T-helper 1 cell (primary cell): ENCODE measurements around the gene ACOT9.
A peak's percentile ranks its signal among the peaks of the same experiment; 100 is the strongest.
"Not testable (repeated sequence)": the region's sequence is repeated elsewhere in the genome, so short reads cannot be mapped to it uniquely, and the experiment has no call there.

Experiments
- DNase-seq, 5 donors: peaks; one replicate each; pipeline ENCODE4 v3.0.0-alpha.2; 2012 to 2020
- total RNA-seq, 4 donors: gene quantifications; one replicate each; lab custom pipeline; 2026; lab: John Stamatoyannopoulos, UW

ACOT9 gene
- total RNA-seq: 28.2 to 48.7 (median 42.2) reads per million in 4 donors

- DNase-seq: peak; percentile 51 to 85 (median 53)
Observed at GRCh38 chrX:23742697-23743622, at the start of gene ACOT9. Gene ACOT9 (minus strand): TSS chrX:23743276. CDS start chrX:23743144, 132 bp downstream.

DNA sequence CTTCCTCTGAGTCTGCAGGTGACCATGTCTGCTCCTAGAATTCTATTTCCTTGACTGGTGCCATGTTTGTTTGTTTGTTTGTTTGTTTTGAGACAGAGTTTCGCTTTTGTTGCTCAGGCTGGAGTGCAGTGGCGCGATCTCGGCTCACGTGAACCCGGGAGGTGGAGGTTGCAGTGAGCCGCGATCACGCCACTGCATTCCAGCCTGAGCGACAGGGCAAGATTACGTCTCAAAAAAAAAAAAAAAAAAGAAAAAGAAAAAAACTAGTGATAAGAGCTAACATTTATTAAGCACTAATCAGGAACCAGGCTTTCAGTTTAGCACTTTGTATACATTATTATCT, 47.0 kb upstream of the ACOT9 start:
- DNase-seq: no peak

DNA sequence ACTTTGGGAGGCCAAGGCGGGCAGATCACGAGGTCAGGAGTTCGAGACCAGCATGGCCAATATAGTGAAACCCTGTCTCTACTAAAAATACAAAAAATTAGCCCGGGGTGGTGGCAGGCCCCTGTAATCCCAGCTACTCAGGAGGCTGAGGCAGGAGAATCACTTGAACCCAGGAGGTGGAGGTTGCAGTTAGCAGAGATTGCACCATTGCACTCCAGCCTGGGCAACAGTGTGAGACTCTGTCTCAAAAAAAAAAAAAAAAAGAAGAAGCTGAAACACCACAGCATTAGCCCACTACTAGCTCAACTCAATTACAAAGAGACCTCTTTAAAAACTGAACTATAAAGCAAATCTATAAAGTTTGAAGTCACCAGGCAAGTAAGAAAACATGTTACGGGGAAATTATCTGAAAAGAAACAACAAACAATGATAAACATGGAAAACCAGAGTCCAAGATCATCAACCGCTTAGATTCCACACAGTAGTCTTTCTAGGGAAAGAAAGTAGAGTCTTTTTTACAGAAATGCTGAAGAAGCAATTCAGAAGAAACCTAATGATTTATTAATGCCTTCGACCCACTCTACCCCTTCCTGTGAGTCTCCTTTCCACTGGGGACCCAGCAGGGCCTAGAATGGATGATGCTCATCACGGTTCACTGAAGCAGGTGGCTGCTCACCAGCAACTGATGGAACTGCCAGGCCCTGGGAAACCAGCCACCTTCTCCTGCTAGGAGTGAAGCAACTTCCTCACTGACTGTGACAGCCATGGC, 46.5 kb upstream of the ACOT9 start:
- no peak for DNase-seq

DNA sequence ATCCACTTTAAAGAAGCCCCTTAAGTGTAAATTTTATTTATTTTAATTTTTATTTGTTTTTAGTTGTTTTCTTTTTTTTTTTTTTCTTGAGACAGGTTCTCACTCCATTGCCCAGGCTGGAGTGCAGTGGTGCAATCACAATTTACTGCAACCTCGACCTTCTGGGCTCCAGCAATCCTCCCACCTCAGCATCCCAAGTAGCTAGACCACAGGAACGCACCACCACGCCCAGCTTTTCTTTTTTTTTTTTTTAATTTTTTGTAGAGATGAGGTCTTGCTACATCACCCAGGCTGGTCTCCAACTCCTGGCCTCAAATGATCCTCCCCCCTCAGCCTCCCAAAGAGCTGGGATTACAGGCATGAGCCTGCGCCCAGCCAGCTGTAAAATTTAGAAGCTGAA, 45.9 kb upstream of the ACOT9 start:
- no peak for DNase-seq

DNA sequence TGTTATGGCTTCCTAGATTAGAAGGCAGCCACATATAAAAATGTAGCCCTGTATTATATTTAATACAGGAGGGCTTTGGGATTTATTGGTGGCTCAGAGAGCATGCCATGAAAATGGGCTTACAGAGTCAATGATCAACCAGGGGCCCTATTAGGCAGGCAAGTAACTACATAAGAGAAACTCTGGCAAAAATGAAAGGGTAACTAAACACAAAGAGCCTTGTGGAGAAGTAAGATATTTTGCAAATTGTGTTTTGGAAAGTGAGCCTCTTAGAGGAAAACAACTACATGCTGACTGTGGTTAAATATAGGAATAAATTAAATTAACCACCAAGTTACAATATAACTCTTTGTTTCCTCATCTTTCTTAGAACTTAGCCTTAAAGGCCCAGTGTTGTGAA, 45.4 kb upstream of the ACOT9 start:
- DNase-seq: no peak

GRCh38 chrX:23787745-23788118, 44.7 kb upstream of the ACOT9 start:
- no peak for DNase-seq

DNA sequence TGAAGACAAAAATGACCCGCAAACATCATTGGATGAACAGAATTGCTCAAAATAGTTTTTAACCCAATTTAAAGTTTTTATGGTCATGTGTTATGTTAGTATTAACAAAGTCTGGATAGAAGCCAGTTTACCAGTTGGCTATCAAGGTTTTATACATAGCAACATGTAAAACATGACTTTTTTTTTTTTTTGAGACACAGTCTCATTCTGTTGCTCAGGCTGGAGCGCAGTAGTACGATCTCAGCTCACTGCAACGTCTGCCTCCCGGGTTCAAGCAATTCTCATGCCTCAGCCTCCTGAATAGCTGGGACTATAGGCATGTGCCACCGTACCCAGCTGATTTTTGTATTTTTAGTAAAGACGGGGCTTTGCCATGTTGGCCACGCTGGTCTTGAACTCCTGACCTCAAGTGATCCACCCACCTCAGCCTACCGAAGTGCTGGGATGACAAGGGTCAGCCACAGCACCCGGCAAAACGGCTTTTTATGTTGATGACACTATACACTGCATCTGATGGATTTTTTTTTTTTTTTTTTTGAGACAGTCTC, 43.3 kb upstream of the ACOT9 start:
- DNase-seq: no peak

DNA sequence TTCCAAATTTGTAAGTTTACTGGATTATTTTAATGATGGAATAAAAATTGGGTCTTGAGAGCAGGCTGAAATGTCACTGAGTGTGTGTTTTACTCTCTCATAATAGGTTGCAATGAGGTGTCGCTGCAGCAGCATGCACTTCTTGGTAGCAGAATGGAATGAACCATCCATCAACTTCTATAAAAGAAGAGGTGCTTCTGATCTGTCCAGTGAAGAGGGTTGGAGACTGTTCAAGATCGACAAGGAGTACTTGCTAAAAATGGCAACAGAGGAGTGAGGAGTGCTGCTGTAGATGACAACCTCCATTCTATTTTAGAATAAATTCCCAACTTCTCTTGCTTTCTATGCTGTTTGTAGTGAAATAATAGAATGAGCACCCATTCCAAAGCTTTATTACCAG, 42.5 kb upstream of the ACOT9 start:
- no peak for DNase-seq

- DNase-seq: peak in 1 of 5 donors; percentile 57
Observed at GRCh38 chrX:23784470-23785331, 41.6 kb upstream of the ACOT9 start.

GRCh38 chrX:23783589-23784469, 40.8 kb upstream of the ACOT9 start:
- DNase-seq: peak in 1 of 5 donors; percentile 21

DNA sequence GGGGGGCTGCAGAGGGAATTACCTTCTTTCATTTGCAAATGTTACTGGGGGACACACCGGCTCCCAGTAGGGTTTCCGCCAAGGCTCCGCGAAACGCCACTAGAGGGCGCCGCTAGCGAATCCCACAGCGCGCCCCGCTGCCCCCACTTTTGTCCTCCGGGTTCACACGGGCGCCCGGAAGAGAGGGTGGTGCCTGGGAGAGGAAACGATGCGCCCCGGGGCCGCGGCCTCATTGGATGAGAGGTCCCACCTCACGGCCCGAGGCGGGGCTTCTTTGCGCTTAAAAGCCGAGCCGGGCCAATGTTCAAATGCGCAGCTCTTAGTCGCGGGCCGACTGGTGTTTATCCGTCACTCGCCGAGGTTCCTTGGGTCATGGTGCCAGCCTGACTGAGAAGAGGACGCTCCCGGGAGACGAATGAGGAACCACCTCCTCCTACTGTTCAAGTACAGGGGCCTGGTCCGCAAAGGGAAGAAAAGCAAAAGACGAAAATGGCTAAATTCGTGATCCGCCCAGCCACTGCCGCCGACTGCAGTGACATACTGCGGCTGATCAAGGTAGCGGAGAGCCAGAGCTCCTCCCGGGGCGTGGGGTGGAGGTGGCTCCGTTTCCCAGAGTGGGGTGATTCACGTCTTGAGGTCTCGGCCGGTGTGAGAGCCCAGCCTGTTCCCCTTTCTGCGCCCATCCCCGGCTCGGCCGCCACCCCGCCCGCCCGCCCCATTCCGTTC, 40.0 kb upstream of the ACOT9 start, which contains the start of gene SAT1:
Gene SAT1 (plus strand): TSS at position 311 of the 726 bp plus-strand sequence. CDS start 179 bp downstream, at position 490.
- peak; percentile 86 to 95 (median 89) for DNase-seq

DNA sequence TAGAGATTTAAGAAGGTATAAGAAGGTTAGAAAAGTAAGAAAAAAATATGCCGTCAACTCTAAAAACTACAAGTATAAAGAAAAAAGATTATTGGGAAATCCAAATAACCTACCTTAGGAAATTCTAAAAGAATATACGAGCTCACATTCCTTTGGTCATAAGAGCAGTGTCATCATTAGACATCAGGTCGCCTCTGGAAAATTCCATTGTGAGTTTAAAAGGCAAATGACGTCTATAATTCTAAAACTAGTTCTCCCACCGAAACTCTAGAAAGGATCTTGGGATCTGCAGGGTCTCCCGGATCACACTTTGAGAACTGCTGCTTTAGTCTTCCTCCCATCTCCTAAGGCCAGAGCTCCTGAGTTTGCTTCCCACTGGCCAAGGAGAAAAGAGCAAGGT, 39.4 kb upstream of the ACOT9 start:
- no peak for DNase-seq

DNA sequence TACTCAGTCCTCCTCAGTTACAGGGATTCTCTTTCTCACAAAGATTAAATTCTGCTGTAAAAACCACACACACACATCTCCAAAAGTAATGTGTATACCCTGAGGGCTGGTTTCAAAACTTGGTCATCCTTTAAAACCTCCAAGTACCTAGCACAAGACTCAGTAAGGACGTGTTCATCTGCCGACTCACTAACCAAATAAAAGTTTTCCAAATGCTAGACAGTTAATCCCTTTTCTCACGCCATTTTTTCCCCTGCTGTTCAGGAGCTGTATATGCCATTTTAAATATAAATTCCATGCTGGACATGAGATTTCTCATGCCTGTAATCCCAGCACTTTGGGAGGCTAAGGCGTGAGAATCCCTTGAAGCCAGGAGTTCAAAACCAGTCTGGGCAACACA, 35.9 kb upstream of the ACOT9 start:
- no peak for DNase-seq

DNA sequence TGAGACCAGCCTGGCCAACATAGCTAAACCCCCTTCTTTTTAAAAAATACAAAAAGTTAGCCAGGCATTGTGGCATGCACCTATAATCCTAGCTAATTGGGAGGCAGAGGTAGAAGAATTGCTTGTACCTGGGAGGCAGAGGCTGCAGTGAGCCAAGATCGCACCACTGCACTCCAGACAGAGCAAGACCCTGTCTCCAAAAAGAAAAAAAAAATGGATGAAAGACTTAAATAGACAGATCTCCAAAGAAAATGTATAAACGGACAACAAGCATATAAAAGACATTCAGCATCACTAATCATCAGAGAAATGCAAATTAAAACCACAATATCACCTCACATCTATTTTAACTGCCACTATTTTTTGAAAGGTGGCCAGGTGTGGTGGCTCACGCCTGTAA, 33.3 kb upstream of the ACOT9 start:
- no peak for DNase-seq

GRCh38 chrX:23773601-23774175, 30.6 kb upstream of the ACOT9 start:
- DNase-seq: peak in 4 of 5 donors; percentile 22 to 77 (median 28)

- DNase-seq: not testable (repeated sequence)
Observed at GRCh38 chrX:23771086-23771485, 28.0 kb upstream of the ACOT9 start.

DNA sequence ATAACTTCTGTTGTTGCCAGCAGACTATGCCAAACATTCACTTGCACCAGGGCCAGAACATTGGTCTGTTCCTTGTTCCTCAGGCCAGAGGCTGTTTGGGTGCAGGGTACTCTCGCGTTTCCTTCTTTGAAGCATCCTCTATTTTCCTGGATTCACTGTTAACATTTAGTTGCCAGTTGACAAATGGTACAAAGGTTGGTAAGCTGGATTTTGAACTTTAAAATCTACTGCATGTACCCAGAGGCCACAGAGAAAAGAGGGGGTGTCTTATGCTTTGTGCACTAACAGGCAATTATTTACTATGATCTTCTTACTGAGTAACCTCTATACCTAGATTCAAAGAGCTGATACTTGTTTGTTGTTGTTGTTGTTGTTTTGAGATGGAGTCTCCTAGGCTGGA, 27.1 kb upstream of the ACOT9 start:
- DNase-seq: no peak

DNA sequence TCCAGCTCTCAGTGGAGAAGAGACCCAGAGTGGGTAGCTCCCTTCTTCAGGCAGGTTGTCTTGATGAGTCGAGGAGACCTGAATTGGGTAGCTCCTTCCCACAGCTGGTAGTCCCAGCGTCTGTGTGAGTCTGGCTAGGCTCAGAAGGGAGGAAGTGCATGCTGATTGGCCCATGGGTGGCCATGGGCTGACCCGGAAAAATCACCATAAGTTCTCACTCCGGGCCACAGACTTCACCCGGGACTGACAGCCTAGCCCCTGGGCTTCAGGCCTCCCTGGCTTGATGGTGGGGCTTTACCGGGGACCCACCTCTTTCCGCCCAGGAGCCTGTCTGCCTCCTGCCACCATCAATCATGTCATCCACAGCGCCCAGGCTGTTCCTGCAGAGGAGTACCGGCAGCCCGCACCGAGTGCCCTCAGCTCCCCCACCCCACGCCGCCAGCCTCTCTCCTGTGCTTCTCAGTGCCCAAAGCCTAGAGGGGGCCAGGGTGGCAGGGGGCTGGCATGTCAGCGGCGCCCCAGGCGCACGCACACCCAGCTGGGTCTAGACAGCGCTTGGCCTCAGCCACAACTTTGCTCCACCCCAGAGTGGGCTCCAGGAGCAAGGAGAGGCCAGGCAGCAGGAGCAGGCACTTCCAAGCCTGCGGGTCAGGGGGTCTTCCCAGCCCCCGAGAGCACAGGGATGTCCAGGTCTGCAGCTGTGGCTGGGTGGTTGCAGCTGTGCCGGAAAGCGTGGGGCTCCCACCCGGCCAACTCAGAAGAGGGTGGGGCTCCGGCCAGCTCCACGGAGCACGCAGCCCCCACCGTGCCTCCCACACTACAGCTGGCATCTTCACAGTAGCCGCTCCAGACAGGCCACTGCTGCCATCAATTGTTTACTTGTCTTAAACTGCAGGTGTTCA, 23.8 kb upstream of the ACOT9 start:
- DNase-seq: no peak

DNA sequence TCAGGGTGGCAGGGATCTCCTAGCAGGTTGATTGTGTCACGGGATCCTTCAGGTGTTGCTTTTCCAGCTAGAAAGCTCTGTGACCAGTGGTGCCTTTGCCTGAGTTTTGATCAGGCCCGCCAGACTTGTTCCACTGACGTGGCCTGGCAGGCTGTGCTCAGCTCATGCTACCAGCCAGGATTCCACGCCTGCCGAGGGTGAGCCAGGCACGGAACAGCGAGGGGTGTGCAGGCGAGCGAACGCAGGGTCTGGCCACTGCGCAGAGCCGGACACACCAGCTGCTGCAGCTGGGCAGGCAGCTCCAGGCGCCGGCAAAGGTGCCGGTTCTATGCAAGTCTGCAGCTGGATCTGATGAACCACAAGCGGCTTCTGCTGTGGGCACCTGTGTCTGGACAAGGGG, 22.8 kb upstream of the ACOT9 start:
- DNase-seq: no peak
